ENCODE results near the gene AXIN1.
"Not testable (repeated sequence)": the region's sequence is repeated elsewhere in the genome, so short reads cannot be mapped to it uniquely, and the experiment has no call there.

AXIN1 gene

GRCh38 chr16:270381-271255 lies 81.9 kb downstream of the AXIN1 start:
- DNase-seq (ENCODE audit: low read depth in 3 of 3, low spot score in 1 of 3): no peak

GRCh38 chr16:269061-269796 lies 83.3 kb downstream of the AXIN1 start:
- DNase-seq (ENCODE audit: low read depth in 3 of 3, low spot score in 1 of 3): no peak

GRCh38 chr16:268141-269053 lies 84.1 kb downstream of the AXIN1 start:
- DNase-seq (ENCODE audit: low read depth in 3 of 3, low spot score in 1 of 3): no peak

GRCh38 chr16:267562-267961 lies 85.0 kb downstream of the AXIN1 start:
- DNase-seq (ENCODE audit: low read depth in 3 of 3, low spot score in 1 of 3): not testable (repeated sequence)

- DNase-seq (ENCODE audit: low read depth in 3 of 3, low spot score in 1 of 3): no peak
Measured at GRCh38 chr16:266258-267164, 86.0 kb downstream of the AXIN1 start.

- DNase-seq (ENCODE audit: low read depth in 3 of 3, low spot score in 1 of 3): no peak
Measured at GRCh38 chr16:265711-266110, 86.8 kb downstream of the AXIN1 start.

DNA sequence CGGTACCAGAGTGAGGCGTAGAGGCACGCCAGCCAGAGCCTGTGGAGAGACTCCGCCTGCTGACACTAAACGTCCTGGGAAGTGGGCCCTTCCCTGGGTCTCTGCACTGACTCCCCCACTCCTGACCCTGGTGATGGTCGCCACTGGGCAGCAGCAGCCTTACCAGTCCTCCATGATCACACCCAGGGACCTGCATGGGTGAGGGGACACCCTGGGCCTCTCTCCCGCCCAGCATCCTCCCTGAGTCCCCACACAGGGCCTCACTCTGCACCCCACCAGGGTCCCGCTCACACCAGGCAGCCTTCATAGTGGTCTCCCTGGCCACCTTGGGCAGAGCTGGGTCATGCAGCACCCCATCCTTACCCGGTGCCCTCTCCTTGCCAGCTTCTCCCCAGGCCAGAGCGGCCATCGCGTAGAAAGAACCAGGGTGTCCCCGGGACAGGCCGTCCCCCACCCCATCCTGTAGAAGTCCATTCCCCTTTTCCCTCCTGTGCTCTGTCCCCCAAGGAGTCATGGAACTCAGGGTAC lies 87.5 kb downstream of the AXIN1 start:
- DNase-seq (ENCODE audit: low read depth in 3 of 3, low spot score in 1 of 3): no peak

GRCh38 chr16:264440-264951 lies 88.0 kb downstream of the AXIN1 start:
- no peak for DNase-seq (ENCODE audit: low read depth in 3 of 3, low spot score in 1 of 3)

- DNase-seq (ENCODE audit: low read depth in 3 of 3, low spot score in 1 of 3): no peak
Measured at GRCh38 chr16:263944-264343, 88.6 kb downstream of the AXIN1 start.

- DNase-seq (ENCODE audit: low read depth in 3 of 3, low spot score in 1 of 3): no peak
Measured at GRCh38 chr16:263182-263774, 89.2 kb downstream of the AXIN1 start.

GRCh38 chr16:262121-262745 lies 90.3 kb downstream of the AXIN1 start:
- DNase-seq (ENCODE audit: low read depth in 3 of 3, low spot score in 1 of 3): no peak

GRCh38 chr16:261031-261691 lies 91.4 kb downstream of the AXIN1 start:
- no peak for DNase-seq (ENCODE audit: low read depth in 3 of 3, low spot score in 1 of 3)

GRCh38 chr16:260326-260725 lies 92.2 kb downstream of the AXIN1 start:
- no peak for DNase-seq (ENCODE audit: low read depth in 3 of 3, low spot score in 1 of 3)

DNA sequence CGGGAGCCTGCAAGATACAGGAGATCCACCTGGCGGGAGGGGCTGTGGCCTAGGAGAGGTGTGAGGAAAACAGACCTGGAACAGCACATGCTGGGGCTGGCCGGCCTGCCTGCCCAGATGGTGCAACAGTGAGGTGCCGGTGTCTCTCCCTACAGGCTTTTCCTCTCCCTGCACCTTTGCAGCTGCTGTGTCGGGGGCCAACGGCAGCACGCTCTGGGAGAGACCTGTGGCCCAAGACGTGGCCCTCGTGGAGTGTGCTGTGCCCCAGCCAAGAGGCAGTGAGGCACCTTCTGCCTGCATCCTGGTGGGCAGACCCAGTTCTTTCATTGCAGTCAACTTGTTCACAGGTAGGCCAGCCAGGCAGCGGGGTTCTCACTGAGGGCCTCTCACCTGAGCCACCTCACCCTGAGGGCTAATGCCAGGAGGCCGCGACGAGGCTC lies 92.7 kb downstream of the AXIN1 start:
- DNase-seq (ENCODE audit: low read depth in 3 of 3, low spot score in 1 of 3): no peak

- DNase-seq (ENCODE audit: low read depth in 3 of 3, low spot score in 1 of 3): no peak
Measured at GRCh38 chr16:259226-259625, 93.3 kb downstream of the AXIN1 start.

DNA sequence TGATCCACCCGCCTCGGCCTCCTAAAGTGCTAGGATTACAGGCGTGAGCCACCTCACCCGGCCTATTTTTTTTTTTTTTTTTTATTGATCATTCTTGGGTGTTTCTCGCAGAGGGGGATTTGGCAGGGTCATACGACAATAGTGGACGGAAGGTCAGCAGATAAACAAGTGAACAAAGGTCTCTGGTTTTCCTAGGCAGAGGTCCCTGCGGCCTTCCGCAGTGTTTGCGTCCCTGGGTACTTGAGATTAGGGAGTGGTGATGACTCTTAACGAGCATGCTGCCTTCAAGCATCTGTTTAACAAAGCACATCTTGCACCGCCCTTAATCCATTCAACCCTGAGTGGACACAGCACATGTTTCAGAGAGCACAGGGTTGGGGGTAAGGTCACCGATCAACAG lies 94.4 kb downstream of the AXIN1 start:
- DNase-seq (ENCODE audit: low read depth in 3 of 3, low spot score in 1 of 3): not testable (repeated sequence)

GRCh38 chr16:255183-255582 lies 97.3 kb downstream of the AXIN1 start:
- DNase-seq (ENCODE audit: low read depth in 3 of 3, low spot score in 1 of 3): no peak

GRCh38 chr16:254461-254860 lies 98.1 kb downstream of the AXIN1 start:
- DNase-seq (ENCODE audit: low read depth in 3 of 3, low spot score in 1 of 3): no peak
